H1 (cell line): Measurements from ENCODE around the gene EVI2A. TPM values are rescaled to one million over a fixed set of nuclear protein-coding genes. Genes with fewer than 3 reads are reported as not detected.

Experiments
- CTCF ChIA-PET: fragments of 300-600 bp; sonication (Branson Sonifier 250); formaldehyde crosslinking; loops from one replicate; lab custom pipeline; 2021; ENCODE audit not compliant: partially characterized antibody; lab: Charles Lee
- POLR2A ChIA-PET: fragments of 300-600 bp; sonication (Branson Sonifier 250); formaldehyde crosslinking; loops from one replicate; lab custom pipeline; 2021; ENCODE audit warnings: inconsistent platforms; ENCODE audit not compliant: partially characterized antibody; lab: Charles Lee
- DNase-seq, 2 experiments: peaks; one replicate each; pipeline versions ENCODE4 v3.0.0 to v3.0.0-alpha.2; 2010 to 2022; ENCODE audit warnings: low spot score in 2 of 2, low read depth in 1 of 2, mixed read lengths in 1 of 2
- FAIRE-seq: peaks from 2 replicates; lab custom pipeline; 2011; peaks lifted over from hg19 to GRCh38; lab: Jason Lieb, UNC
- H2AFZ ChIP-seq: 2 replicates; pipeline ENCODE4 v1.8.1; 2012; ENCODE audit warnings: low read length, inconsistent platforms
- H2AK5ac ChIP-seq: 2 replicates; pipeline ENCODE4 v1.6.1; 2013; ENCODE audit warnings: low read depth, low read length
- H2BK120ac ChIP-seq: replicated peaks from 2 replicates; pipeline ENCODE3; 2013; ENCODE audit warnings: low read depth, low read length, inconsistent platforms
- H2BK12ac ChIP-seq: 2 replicates; pipeline ENCODE4 v1.6.1; 2013; ENCODE audit warnings: low read depth, low read length
- H2BK15ac ChIP-seq: 2 replicates; pipeline ENCODE4 v1.6.1; 2013; ENCODE audit warnings: low read length
- H2BK20ac ChIP-seq: 2 replicates; pipeline ENCODE4 v1.6.1; 2013; ENCODE audit warnings: low read length
- H2BK5ac ChIP-seq: 2 replicates; pipeline ENCODE4 v1.6.1; 2013; ENCODE audit warnings: low read depth, low read length
- H3K14ac ChIP-seq: 2 replicates; pipeline ENCODE4 v1.6.1; 2013; ENCODE audit warnings: inconsistent platforms; ENCODE audit not compliant: insufficient read length
- H3K18ac ChIP-seq: 2 replicates; pipeline ENCODE4 v1.6.1; 2013; ENCODE audit warnings: low read length; ENCODE audit errors: extremely low read depth
- H3K23ac ChIP-seq: 2 replicates; pipeline ENCODE4 v1.6.1; 2013; ENCODE audit warnings: inconsistent platforms; ENCODE audit not compliant: insufficient read length
- H3K23me2 ChIP-seq: 2 replicates; pipeline ENCODE4 v1.6.1; 2013; ENCODE audit warnings: low read depth, low read length
- H3K27ac ChIP-seq: 2 replicates; pipeline ENCODE4 v1.6.1; 2011; ENCODE audit warnings: low read depth, low read length, inconsistent platforms
- H3K27me3 ChIP-seq, 4 experiments: replicated peaks in 1 of 4; 1 replicate in 1 of 4; 2 replicates in 3 of 4; pipeline versions ENCODE4 v1.6.1 to v1.8.1; 2011 to 2013; ENCODE audit warnings: low read length in 3 of 4, mild to moderate bottlenecking in 3 of 4, inconsistent platforms in 2 of 4, mixed read lengths in 2 of 4, moderate library complexity in 1 of 4; ENCODE audit not compliant: control insufficient read depth in 3 of 4, insufficient read depth in 3 of 4; ENCODE audit errors: extremely low read depth in 1 of 4
- H3K36me3 ChIP-seq, 4 experiments: 2 replicates each; pipeline versions ENCODE4 v1.6.1 to v1.8.1; 2011 to 2013; ENCODE audit warnings: mild to moderate bottlenecking in 4 of 4, low read length in 3 of 4, moderate library complexity in 2 of 4, control low read depth in 1 of 4, inconsistent platforms in 1 of 4; ENCODE audit not compliant: insufficient read depth in 4 of 4, control insufficient read depth in 2 of 4
- H3K4ac ChIP-seq: replicated peaks from 2 replicates; pipeline ENCODE3; 2013; ENCODE audit warnings: low read length, low read depth, mixed read lengths, inconsistent platforms; ENCODE audit not compliant: insufficient read length
- H3K4me1 ChIP-seq, 4 experiments: replicated peaks in 1 of 4; 1 replicate in 1 of 4; 2 replicates in 3 of 4; pipeline versions ENCODE4 v1.6.1 to v1.8.1; 2011 to 2013; ENCODE audit warnings: low read length in 3 of 4, inconsistent platforms in 2 of 4, mixed read lengths in 1 of 4; ENCODE audit not compliant: insufficient read depth in 4 of 4, control insufficient read depth in 3 of 4
- H3K4me2 ChIP-seq, 2 experiments: 2 replicates each; pipeline versions ENCODE4 v1.6.1 to v1.8.1; 2011 to 2013; ENCODE audit warnings: low read depth in 2 of 2, low read length in 2 of 2, control low read depth in 1 of 2, inconsistent platforms in 1 of 2, mild to moderate bottlenecking in 1 of 2; ENCODE audit not compliant: insufficient read depth in 1 of 2
- H3K4me3 ChIP-seq, 4 experiments: fragments of 200-600, 300-600 bp in 1 of 4; sonication (generic), shearing (Covaris generic), sonication (Bioruptor Twin) in 1 of 4; 2 replicates each; pipeline versions ENCODE4 v1.5.1 to v1.8.1; 2011 to 2016; ENCODE audit warnings: low read length in 4 of 4, low read depth in 3 of 4, control low read depth in 2 of 4, inconsistent platforms in 2 of 4, mild to moderate bottlenecking in 2 of 4, mixed read lengths in 1 of 4, moderate library complexity in 1 of 4; ENCODE audit not compliant: insufficient read depth in 2 of 4; ENCODE audit errors: extremely low read depth in 1 of 4
- H3K56ac ChIP-seq: replicated peaks from 2 replicates; pipeline ENCODE3; 2013; ENCODE audit warnings: low read depth, mild to moderate bottlenecking, mixed read lengths, low read length, inconsistent platforms; ENCODE audit not compliant: insufficient read length
- H3K79me1 ChIP-seq: 2 replicates; pipeline ENCODE4 v1.6.1; 2013; ENCODE audit warnings: low read depth, low read length, control low read depth
- H3K79me2 ChIP-seq, 2 experiments: 2 replicates each; pipeline versions ENCODE4 v1.6.1 to v1.8.1; 2012 to 2013; ENCODE audit warnings: low read length in 2 of 2, mild to moderate bottlenecking in 2 of 2, inconsistent platforms in 1 of 2; ENCODE audit not compliant: insufficient read depth in 2 of 2, control insufficient read depth in 1 of 2
- H3K9ac ChIP-seq, 4 experiments: replicated peaks in 1 of 4; 1 replicate in 1 of 4; 2 replicates in 3 of 4; pipeline versions ENCODE4 v1.6.1 to v1.8.1; 2011 to 2013; ENCODE audit warnings: low read depth in 3 of 4, low read length in 3 of 4, control low read depth in 2 of 4, mild to moderate bottlenecking in 2 of 4, moderate library complexity in 2 of 4, inconsistent platforms in 1 of 4; ENCODE audit errors: extremely low read depth in 1 of 4
- H3K9me3 ChIP-seq, 2 experiments: 2 replicates each; pipeline versions ENCODE4 v1.6.1 to v1.8.1; 2012 to 2013; ENCODE audit warnings: mild to moderate bottlenecking in 2 of 2, moderate library complexity in 2 of 2, control low read depth in 1 of 2, inconsistent platforms in 1 of 2, low read depth in 1 of 2, low read length in 1 of 2, mixed read lengths in 1 of 2; ENCODE audit not compliant: insufficient read depth in 2 of 2
- H4K20me1 ChIP-seq, 2 experiments: replicated peaks in 1 of 2; 2 replicates each; pipeline versions ENCODE3 to v1.8.1; 2011 to 2013; ENCODE audit warnings: inconsistent platforms in 2 of 2, low read length in 2 of 2, mild to moderate bottlenecking in 1 of 2; ENCODE audit not compliant: insufficient read depth in 2 of 2, control insufficient read depth in 1 of 2
- H4K5ac ChIP-seq: 2 replicates; pipeline ENCODE4 v1.6.1; 2013; ENCODE audit warnings: low read length, low read depth, mixed read lengths, inconsistent platforms; ENCODE audit not compliant: insufficient read length
- H4K8ac ChIP-seq: 2 replicates; pipeline ENCODE4 v1.8.0; 2013; ENCODE audit warnings: mild to moderate bottlenecking, moderate library complexity, low read length, inconsistent platforms; ENCODE audit not compliant: insufficient read depth; ENCODE audit errors: extremely low read depth
- H4K91ac ChIP-seq: replicated peaks from 2 replicates; pipeline ENCODE3; 2013; ENCODE audit warnings: low read length, mixed read lengths, inconsistent platforms; ENCODE audit not compliant: insufficient read length
- CHD2 ChIP-seq: IDR thresholded peaks from 2 replicates; pipeline ENCODE4 v1.6.1; 2012; ENCODE audit warnings: low read length, improper control_type of control experiment
- WGBS, 2 experiments: shearing (Covaris generic) in 1 of 2; methylation state at CpG; one replicate each; pipeline versions ENCODE4 v1.1.6 to v1.1.7; 2013 to 2015; ENCODE audit warnings: low lambda C conversion rate in 2 of 2, mixed read lengths in 2 of 2, inconsistent platforms in 1 of 2, low coverage in 1 of 2, missing lambda C conversion rate in 1 of 2; ENCODE audit not compliant: insufficient replicate concordance in 2 of 2, insufficient coverage in 1 of 2, insufficient read length in 1 of 2; ENCODE audit errors: extremely low coverage in 1 of 2, missing lambda C conversion rate in 1 of 2; 5-methylcytosine and 5-hydroxymethylcytosine counted together
- polyA plus RNA-seq, 7 experiments: library from polyadenylated mRNA; depleted of rRNA in 3 of 7; stranded (reverse) in 5 of 7; unstranded in 2 of 7; fragments of >200 nt in 5 of 7; fragments of 200-250 nt in 2 of 7; gene quantifications; 1 replicate in 5 of 7; 2 replicates in 1 of 7; 4 replicates in 1 of 7; pipeline versions ENCODE4 v1.2.1 to v1.2.3, GENCODE V29; 2011 to 2013; ENCODE audit warnings: missing spikeins in 2 of 7, mixed read lengths in 2 of 7
- total RNA-seq: library from RNA; stranded (reverse); fragmentation: NEBNext Ultra II Directional; extraction: Animal tissue kit (Norgen Biotek cat#: 25700); gene quantifications from 2 replicates; pipeline ENCODE4 v1.2.1, GENCODE V29; 2021

The EVI2A gene
- total and polyA plus RNA-seq, 2 of the 8 experiments (the other 6 are each of a cell fraction or from before 2014, with no cell fraction given), result not detected

DNA sequence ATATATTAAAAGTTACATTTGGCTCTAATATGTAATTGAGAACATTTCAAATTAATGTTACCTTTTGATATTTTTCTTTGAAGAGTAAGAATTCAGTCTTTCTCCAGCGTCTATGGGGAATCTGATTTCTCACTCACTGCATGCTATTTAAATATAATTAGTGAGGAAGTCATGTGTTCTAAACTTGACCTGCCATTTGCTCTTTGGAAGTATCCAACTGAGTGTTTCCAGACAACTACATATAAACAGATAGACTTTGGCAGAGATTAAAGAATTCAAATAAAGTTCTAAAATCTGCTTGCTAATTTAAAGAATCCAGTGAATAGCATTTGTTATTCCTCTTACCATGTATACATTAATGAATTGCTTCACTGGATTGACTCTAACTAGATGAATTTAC lies 47.9 kb downstream of the EVI2A start:
- Histone ChIP-seq H3K23me2 (no peaks in the 10 kb centered on the region), H4K91ac (no peak overlapping the region), H3K4ac (no peak overlapping the region), H3K27ac (no peak overlapping the region), H3K4me3 (no peak overlapping the region), H4K20me1 (no peaks in the 10 kb centered on the region), H3K14ac (no peak overlapping the region), H2BK5ac (no peak overlapping the region), H3K18ac (no peak overlapping the region), H3K9me3 (no peaks in the 10 kb centered on the region), H4K8ac (no peak overlapping the region), H2BK12ac (no peak overlapping the region), H2BK20ac (no peak overlapping the region), H3K36me3 (0 out of 8 replicates have a peak, but pooled peaks cover 0 to 6% (median 1%) of the 10 kb centered on the region in 4 experiments), H3K4me1 (peaks cover 0 to 4% (median 1%) of the 10 kb centered on the region in 4 experiments; a peak in 4 of 7 replicates), H3K79me1 (no peaks in the 10 kb centered on the region), H3K9ac (no peak overlapping the region), H3K27me3 (no peaks in the 10 kb centered on the region), H4K5ac (no peak overlapping the region), H2AK5ac (no peak overlapping the region), H3K79me2 (no peaks in the 10 kb centered on the region), H2AFZ (no peak overlapping the region), H3K23ac (no peak overlapping the region), H3K4me2 (no peak overlapping the region), H2BK15ac (no peak overlapping the region), H3K56ac (no peak overlapping the region), H2BK120ac (no peak overlapping the region)
- FAIRE-seq (no peak), DNase-seq (no peak)
- POLR2A ChIA-PET, result no interaction called here
- 89% methylated on average over 1 of the region's 1 CpG; no CpG with 5 or more reads in 1 of the 2 experiments for WGBS, 2 experiments
- CTCF ChIA-PET, result no interaction called here
- TF ChIP-seq CHD2, result no peak
